GM04503 (cell line): Measurements from ENCODE around the gene KRT6A.
"Not testable (repeated sequence)": the region's sequence is repeated elsewhere in the genome, so short reads cannot be mapped to it uniquely, and the experiment has no call there.

Experiments
- DNase-seq: peaks from one replicate; pipeline ENCODE4 v3.0.0-alpha.2; 2012; ENCODE audit warnings: low read depth

The KRT6A gene

DNA sequence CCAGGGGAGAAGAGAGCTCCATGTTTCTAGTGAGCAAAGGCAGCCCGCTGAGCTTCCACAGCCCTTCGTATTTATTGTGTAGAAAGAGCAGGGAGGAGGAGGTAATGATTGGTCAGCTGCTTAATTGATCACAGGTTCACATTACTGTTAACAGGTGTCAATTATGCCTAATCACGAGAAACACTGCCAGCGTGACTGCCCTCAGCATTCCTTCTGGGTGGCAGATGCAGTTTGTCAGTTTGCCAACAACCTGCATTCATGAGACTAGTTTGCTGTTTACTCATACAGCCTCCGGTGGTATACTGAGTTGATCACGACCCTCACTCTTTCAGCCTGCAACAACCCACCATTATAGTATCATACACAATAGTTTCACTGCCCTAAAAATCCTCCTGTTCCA lies 7.5 kb upstream of the KRT6A start:
- not testable (repeated sequence) for DNase-seq

DNA sequence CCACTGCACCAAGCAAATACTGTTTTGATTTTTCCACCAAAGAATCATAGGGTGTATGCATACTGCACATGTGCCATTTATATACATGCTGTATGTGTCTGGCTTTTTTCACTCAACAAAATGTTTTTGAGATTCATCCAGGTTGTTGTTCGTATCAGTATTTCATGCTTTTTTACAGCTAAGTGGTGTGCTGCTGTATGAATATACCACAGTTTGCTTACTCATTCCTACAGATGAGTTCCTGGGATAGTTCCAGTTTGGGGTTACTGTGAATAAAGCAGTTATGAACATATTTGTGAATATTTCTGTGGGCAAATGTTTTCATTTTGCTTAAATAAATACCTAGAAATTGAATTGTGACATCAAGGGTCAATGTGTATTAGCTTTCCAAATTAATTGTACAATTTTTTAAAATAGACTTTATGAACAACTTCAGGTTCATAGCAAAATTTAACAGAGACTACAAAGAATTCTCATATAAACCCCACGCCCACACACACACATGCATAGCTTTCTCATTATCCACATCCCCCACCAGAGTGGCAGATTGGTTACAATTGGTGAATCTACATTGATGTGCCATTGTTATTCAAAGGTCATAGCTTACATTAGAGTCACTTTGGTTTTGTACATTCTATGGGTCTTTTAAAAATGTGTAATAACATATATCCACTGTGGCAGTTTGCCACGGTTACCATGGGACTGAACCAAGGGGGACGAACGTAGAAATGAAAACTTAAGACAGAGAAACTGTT lies 6.9 kb upstream of the KRT6A start:
- no peak for DNase-seq

- no peak for DNase-seq
These were observed 5.9 kb upstream of the KRT6A start for GRCh38 chr12:52498946-52499345.

DNA sequence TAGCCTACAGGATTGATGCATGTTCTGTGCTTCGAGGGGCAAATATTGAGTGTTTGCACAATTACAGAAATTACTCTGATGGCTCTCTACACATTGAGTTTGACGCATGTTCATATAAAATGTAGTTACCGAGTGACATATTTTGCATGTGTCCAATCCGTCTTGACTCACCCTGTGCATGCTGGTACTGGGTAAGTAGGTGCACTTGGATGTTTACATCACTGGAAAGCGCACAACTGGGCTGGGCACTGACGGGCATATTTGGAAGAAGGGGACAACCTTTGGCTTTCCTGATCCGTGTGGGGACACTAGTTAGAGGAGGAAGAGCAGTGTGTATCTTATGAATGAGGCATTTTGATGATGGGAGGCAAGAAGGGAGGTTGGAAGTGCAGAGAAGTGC lies 4.9 kb upstream of the KRT6A start:
- no peak for DNase-seq

DNA sequence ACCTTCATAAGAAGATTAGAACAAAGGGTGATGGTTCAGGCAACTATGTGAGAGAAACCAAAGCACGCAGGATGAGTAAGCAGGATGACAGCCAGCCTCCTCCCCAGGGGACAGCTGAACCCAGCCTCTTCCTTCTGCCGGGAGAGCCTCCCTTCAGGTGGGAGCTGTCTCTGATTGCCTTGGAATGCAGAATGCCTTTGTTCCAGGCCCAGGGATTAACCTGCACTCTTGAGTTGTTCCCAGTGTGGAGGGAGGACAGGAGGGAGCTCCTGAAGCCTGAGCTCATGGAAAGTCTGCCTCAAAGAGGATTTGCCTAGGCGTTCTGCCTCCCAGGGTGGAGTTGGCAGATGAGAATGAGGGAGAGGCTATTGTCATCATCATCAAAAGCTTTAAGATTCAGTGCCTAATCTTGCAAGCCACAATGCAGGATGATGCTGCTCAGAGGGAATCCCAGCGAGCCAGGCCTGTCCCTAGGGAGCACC lies 3.6 kb upstream of the KRT6A start:
- peak; percentile 47 for DNase-seq

DNA sequence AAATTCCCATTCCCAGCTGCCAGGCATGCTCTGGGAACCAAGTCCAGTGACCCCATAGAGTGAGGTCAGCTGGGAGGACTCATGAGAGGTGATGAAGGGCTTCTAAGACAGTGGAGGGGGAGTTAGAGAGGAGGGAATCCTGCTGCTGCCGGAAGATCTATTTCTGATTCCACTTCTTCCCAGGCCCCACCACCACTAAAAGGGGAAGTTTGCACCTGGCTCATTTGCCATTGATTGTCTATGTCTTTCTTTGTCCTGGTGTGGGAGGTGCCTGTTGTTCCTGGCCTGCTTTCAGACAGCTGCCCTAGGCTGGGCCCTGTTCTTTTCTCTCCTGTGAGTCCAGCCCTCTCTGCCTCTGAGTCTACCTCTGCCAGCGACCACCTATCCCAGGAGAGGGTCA lies 3.0 kb upstream of the KRT6A start:
- DNase-seq = no peak

DNA sequence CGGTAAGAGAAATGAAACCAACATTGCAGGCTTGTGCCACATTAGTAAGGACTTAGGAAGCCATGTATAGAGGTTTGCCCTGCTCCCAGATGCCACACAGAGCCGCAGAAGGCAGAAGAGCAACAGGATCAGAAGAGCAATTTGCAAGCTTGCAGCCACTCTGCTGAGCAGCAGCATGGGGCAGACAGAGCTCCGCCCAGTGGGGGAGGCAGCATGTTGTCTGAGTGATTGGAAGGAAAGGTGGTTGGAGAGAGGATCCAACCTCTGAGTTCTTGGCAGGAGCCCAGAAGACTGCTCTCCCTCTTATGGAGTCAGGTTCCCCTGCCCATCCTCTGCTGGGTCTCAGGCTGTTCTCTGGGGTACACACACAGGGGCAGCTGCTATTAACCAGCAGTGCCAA lies 2.3 kb upstream of the KRT6A start:
- DNase-seq = no peak

GRCh38 chr12:52494518-52494917 lies 1.5 kb upstream of the KRT6A start:
- DNase-seq = peak; percentile 34

DNA sequence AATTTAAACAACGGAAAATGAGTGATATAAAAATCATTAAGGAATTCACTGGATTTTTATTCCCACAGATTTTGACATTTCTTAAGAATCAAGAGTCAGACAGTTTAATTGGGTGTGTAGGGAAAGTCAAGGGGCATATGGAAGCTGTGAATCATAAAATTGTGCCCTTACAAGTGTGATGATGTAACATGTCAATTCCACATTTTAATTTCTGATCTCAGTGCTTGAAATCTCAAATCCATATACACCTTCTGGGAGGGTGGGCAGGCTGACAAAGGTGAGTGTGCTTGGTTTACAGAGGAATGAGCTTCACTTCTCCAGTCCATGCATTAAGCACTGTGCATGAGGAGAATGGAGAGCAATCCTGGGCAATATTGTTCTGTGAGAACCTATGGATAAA lies 1.0 kb upstream of the KRT6A start:
- no peak for DNase-seq

DNA sequence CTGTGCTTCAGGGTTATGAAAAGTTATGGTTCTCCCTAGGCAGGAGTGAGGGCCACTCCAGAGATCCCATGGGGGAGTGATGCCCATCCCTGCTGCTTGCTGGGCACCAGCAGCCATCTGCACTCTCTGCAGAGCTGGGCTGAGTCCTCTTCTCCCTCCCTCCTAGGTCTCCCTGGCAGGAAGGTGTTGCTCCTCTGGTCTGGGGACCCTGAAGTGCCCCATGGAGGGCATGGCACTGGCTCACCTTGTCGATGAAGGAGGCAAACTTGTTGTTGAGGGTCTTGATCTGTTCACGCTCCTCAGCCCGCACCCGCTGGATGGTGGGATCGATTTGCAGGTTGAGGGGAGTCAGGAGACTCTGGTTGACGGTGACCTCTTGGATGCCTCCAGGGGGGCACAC lies 652 bp downstream of the KRT6A start:
- DNase-seq = not testable (repeated sequence)

- DNase-seq = not testable (repeated sequence)
These were observed 1.6 kb downstream of the KRT6A start for GRCh38 chr12:52491495-52491894.

- DNase-seq = no peak
These were observed 4.3 kb downstream of the KRT6A start for GRCh38 chr12:52488736-52489135.

GRCh38 chr12:52487744-52488443 lies 5.2 kb downstream of the KRT6A start:
- DNase-seq = not testable (repeated sequence)

DNA sequence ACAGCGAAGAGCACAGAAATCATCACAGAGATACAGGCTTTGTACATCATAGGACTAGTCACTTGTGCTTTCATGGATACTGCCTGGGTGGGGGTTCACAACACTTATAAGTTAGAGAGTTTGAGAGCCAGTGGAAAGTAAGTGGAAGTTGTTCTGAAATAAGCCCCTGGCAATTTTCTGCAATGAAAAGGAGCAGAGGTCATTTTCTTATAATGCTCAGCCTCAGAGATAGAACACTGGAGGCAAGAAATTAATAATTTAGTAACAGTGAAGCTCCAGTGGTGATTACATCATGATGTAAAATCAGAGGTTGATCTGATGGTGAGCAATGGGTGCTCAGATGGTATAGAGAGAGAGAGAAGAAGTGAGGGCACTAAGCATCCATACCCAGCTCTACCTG lies 5.8 kb downstream of the KRT6A start:
- DNase-seq = no peak

DNA sequence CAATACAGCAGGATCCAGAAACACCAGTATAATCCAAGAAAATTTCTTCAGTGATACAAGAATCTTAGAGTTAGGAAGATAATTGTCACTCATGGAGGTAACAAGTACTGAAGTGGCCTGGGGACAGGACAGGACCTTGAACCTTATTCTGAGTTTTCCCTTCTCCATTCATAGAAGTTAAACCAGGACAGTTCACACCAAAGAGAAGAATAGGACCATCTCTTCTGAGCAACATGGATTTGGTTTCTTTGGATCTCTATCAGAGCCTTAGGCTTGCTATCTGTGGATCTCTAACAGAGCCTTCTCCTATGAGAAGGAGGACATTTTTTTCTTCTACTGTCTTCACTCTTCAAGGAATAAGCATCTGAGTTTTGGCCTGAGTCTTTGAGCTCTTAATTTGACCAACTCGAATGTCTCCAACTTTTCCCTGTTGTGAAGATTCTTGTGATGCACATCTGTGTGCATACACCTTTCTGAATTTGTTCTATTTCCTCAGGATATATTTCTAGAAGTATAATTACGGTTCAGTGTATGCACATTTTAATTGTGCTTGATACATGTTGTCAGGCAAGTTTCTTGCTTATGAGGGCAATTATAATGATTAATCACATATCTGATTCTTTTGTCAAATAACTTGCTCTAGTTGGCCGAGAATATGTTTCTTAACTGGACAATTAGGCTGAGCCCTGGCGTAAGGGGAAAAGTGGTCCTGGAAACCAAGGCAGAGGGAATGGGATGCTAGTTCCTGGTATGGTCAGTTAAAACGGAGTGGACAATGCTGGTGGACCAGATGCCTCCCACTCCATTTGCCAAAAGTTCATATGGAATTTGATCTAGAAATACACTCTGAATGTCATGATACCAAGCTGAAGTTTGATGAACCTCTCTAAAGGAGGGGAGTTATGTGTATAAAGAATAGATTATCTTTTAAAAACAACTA lies 6.6 kb downstream of the KRT6A start:
- DNase-seq = no peak

- no peak for DNase-seq
These were observed 13.0 kb downstream of the KRT6A start for GRCh38 chr12:52480073-52480472.

DNA sequence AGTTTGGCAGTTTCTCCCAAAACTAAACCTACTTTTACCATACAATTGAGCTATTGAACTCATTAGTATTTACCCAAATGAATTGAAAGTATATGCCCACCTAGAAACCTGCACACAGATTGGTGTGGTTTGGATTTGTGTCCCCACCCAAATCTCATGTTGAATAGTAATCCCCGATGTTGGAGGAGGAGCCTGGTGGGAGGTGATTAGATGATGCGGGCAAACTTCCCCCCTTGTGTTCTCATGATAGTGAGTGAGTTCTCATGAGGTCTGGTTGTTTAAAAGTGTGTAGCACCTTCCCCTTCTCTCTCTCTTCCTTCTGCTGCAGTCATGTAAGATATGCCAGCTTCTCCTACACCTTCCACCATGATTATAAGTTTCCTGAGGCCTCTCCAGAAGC lies 15.4 kb downstream of the KRT6A start:
- DNase-seq = no peak

DNA sequence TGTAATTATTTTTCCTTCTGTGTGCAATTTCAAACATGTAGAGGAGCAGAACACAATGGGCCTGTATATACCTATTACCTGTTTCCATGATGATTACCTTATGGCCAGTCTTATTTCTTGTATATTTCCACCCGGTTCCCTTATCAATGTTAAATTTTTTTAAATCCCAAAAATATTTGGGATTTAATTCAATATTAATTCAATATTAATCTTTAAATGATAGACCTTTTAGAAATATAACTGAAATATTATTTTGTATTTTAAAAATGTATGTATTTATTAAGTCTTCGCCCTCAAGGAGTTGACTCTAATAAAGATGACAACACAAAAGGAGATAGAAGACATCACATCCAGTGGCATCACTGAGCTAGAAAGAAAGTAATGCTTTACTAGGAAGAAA lies 18.8 kb downstream of the KRT6A start:
- no peak for DNase-seq

DNA sequence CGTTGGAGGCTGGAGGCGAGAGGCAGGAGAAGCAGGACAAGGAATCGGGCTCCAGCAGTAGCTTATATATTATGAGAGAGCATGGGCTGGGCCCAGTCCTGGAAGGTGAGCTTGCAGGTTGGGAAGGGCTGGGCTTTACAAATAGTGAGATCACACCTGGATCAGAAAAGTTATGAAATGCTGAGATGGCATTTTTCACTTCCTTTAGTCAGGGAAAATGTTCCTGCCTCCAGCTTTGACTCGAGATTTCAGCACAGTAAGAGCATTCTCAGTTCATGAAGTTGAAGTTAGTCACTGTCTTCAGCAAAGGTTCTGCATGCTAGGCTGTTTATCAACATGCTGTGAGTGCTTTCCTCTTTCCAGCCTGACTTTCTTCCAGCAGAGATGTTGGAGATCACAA lies 19.3 kb downstream of the KRT6A start, which contains the start of gene KRT6C:
KRT6C (minus strand) TSS at position 38 of the 400 bp plus-strand sequence. CDS start 68 bp downstream, outside the sequence.
- no peak for DNase-seq

GRCh38 chr12:52469853-52470252 lies 23.2 kb downstream of the KRT6A start:
- no peak for DNase-seq

- DNase-seq = no peak
These were observed 28.2 kb downstream of the KRT6A start for GRCh38 chr12:52464897-52465296.

DNA sequence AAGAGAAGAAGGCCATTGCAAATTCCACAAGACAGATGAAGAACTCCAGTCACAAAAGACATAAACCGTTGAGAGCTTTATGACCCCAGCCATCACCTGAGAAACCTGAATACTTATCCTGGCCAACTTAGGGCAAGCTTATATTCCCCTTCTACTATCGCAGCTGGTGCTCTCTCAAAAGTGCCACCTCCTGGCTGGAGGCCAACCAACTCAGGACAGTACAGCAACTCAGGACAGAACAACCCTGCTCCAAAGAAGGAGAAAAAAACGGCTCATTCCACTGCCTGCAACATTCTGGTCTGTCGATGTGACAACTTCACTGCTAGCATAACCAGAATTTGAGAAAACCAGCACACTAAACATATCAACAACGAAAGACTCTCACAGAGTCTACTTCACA lies 31.4 kb downstream of the KRT6A start:
- DNase-seq = no peak
